Astrocyte (in vitro differentiated cells and primary cell): ENCODE measurements around the gene CRYZ. TPM values are rescaled to one million over a fixed set of nuclear protein-coding genes. Genes with fewer than 3 reads are reported as not detected.
"Not testable (repeated sequence)": the region's sequence is repeated elsewhere in the genome, so short reads cannot be mapped to it uniquely, and the experiment has no call there.

Source experiments
- DNase-seq: peaks from one replicate; pipeline ENCODE4 v3.0.0-alpha.2; 2010; ENCODE audit warnings: low read depth
- FAIRE-seq: peaks from 2 replicates; lab custom pipeline; 2011; peaks lifted over from hg19 to GRCh38; lab: Jason Lieb, UNC
- H2AFZ ChIP-seq: 2 replicates; pipeline ENCODE4 v1.6.0; 2012; ENCODE audit warnings: low read depth, low read length, inconsistent platforms
- H3K27ac ChIP-seq: 2 replicates; pipeline ENCODE4 v1.5.1; 2011; ENCODE audit warnings: low read depth, low read length, inconsistent platforms
- H3K27me3 ChIP-seq: 2 replicates; pipeline ENCODE4 v1.6.0; 2011; ENCODE audit warnings: low read length, inconsistent platforms; ENCODE audit not compliant: insufficient read depth
- H3K36me3 ChIP-seq: 2 replicates; pipeline ENCODE4 v1.5.1; 2011; ENCODE audit warnings: low read length, inconsistent platforms; ENCODE audit not compliant: insufficient read depth
- H3K4me1 ChIP-seq: 2 replicates; pipeline ENCODE4 v1.5.1; 2011; ENCODE audit warnings: low read length, inconsistent platforms; ENCODE audit not compliant: insufficient read depth
- H3K4me2 ChIP-seq: 2 replicates; pipeline ENCODE4 v1.6.0; 2012; ENCODE audit warnings: low read length, inconsistent platforms
- H3K4me3 ChIP-seq: 2 replicates; pipeline ENCODE4 v1.5.1; 2011; ENCODE audit warnings: low read depth, mild to moderate bottlenecking, low read length, inconsistent platforms; ENCODE audit not compliant: insufficient read depth
- H3K79me2 ChIP-seq: 2 replicates; pipeline ENCODE4 v1.6.0; 2012; ENCODE audit warnings: mild to moderate bottlenecking, low read length, inconsistent platforms; ENCODE audit not compliant: insufficient read depth
- H3K9ac ChIP-seq: 2 replicates; pipeline ENCODE4 v1.6.0; 2012; ENCODE audit warnings: mild to moderate bottlenecking, low read length, inconsistent platforms
- H3K9me3 ChIP-seq: 2 replicates; pipeline ENCODE4 v1.5.1; 2012; ENCODE audit warnings: low read depth, mild to moderate bottlenecking, low read length, inconsistent platforms; ENCODE audit not compliant: insufficient read depth
- H4K20me1 ChIP-seq: 2 replicates; pipeline ENCODE4 v1.6.0; 2012; ENCODE audit warnings: low read length, inconsistent platforms; ENCODE audit not compliant: insufficient read depth
- H3K27ac Mint-ChIP-seq: one replicate; pipeline ENCODE4 v1.8.0; 2021; ENCODE audit warnings: mild to moderate bottlenecking, mixed read lengths; ENCODE audit not compliant: unreplicated experiment
- H3K27me3 Mint-ChIP-seq: one replicate; pipeline ENCODE4 v1.8.0; 2021; ENCODE audit warnings: low read depth, mixed read lengths; ENCODE audit not compliant: unreplicated experiment
- H3K36me3 Mint-ChIP-seq: one replicate; pipeline ENCODE4 v1.8.0; 2021; ENCODE audit warnings: low read depth, mixed read lengths; ENCODE audit not compliant: unreplicated experiment
- H3K4me1 Mint-ChIP-seq: one replicate; pipeline ENCODE4 v1.8.0; 2021; ENCODE audit warnings: low read depth, mixed read lengths; ENCODE audit not compliant: unreplicated experiment
- H3K4me3 Mint-ChIP-seq: one replicate; pipeline ENCODE4 v1.8.0; 2021; ENCODE audit warnings: mild to moderate bottlenecking, moderate library complexity, mixed read lengths; ENCODE audit not compliant: unreplicated experiment
- H3K9me3 Mint-ChIP-seq: one replicate; pipeline ENCODE4 v1.8.0; 2021; ENCODE audit warnings: mild to moderate bottlenecking, mixed read lengths; ENCODE audit not compliant: unreplicated experiment
- EZH2 ChIP-seq: IDR thresholded peaks from 2 replicates; pipeline ENCODE4 v1.6.1; 2012; ENCODE audit warnings: mild to moderate bottlenecking, low read length, inconsistent platforms; ENCODE audit not compliant: insufficient read depth
- total RNA-seq: library from RNA; stranded (reverse); gene quantifications from 2 replicates; pipeline ENCODE4 v1.2.1, GENCODE V29; 2021
- TF ChIP-seq, protein P1 (sequence below): IDR thresholded peaks from 2 replicates; pipeline ENCODE4 v1.5.1; 2011; ENCODE audit warnings: low read depth, mild to moderate bottlenecking, inconsistent platforms, low read length, moderate library complexity; ENCODE audit not compliant: insufficient read depth

The CRYZ gene
- total RNA-seq, 1 donor from 2014 or later, result 31.0 TPM

- peaks cover 18% of the 10 kb centered on the region for H3K27me3 Mint-ChIP-seq
- H2AFZ ChIP-seq, result peak within 1 kb of the TSS; percentile 86
- DNase-seq, result peak; percentile 16
These were observed 59.3 kb downstream of the CRYZ start, which contains the start of gene ERICH3 for GRCh38 chr1:74673351-74674111. Gene ERICH3, minus strand, starts transcription at chr1:74673792. Its CDS starts 273 bp downstream, at chr1:74673519.

DNA sequence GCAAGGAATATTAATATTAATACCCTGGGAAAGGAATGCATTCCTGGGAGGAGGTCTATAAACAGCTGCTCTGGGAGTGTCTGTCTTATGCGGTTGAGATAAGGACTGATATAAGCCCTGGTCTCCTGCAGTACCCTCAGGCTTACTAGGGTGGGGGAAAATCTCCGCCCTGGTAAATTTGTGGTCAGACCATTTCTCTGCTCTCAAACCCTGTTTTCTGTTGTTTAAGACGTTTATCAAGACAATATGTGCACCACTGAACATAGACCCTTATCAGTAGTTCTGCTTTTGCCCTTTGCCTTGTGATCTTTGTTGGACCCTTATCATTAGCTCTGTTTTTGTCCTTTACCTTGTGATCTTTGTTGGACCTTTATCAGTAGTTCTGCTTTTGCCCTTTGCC lies 62.0 kb downstream of the CRYZ start:
- H3K27me3 Mint-ChIP-seq, result peaks cover 18% of the 10 kb centered on the region
- not testable (repeated sequence) for FAIRE-seq, H3K27ac ChIP-seq

More at GRCh38 chr1:74673351-74674111, 59.3 kb downstream of the CRYZ start, which contains the start of gene ERICH3:
- Histone ChIP-seq H3K9me3 (no peaks in the 10 kb centered on the region), H3K4me3 (peak within 1 kb of the TSS; percentile 54), H3K4me1 (peaks cover 4% of the 10 kb centered on the region), H3K27me3 (peaks cover 2% of the 10 kb centered on the region), H3K4me2 (peak within 1 kb of the TSS; percentile 89), H3K79me2 (no peaks in the 10 kb centered on the region), H3K27ac (no peak within 1 kb of the TSS), H4K20me1 (no peaks in the 10 kb centered on the region), H3K9ac (peak within 1 kb of the TSS; percentile 50), H3K36me3 (no peaks in the 10 kb centered on the region)
- peak within 1 kb of the TSS; percentile 16 for H3K4me3 Mint-ChIP-seq
- H3K4me1 Mint-ChIP-seq, result peaks cover 5% of the 10 kb centered on the region
- no peak for TF ChIP-seq EZH2
- TF ChIP-seq, protein P1, sequence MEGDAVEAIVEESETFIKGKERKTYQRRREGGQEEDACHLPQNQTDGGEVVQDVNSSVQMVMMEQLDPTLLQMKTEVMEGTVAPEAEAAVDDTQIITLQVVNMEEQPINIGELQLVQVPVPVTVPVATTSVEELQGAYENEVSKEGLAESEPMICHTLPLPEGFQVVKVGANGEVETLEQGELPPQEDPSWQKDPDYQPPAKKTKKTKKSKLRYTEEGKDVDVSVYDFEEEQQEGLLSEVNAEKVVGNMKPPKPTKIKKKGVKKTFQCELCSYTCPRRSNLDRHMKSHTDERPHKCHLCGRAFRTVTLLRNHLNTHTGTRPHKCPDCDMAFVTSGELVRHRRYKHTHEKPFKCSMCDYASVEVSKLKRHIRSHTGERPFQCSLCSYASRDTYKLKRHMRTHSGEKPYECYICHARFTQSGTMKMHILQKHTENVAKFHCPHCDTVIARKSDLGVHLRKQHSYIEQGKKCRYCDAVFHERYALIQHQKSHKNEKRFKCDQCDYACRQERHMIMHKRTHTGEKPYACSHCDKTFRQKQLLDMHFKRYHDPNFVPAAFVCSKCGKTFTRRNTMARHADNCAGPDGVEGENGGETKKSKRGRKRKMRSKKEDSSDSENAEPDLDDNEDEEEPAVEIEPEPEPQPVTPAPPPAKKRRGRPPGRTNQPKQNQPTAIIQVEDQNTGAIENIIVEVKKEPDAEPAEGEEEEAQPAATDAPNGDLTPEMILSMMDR, result no peak
- FAIRE-seq, result no peak
- no peaks in the 10 kb centered on the region for H3K9me3 Mint-ChIP-seq
- H3K27ac Mint-ChIP-seq, result no peak within 1 kb of the TSS
- no peaks in the 10 kb centered on the region for H3K36me3 Mint-ChIP-seq

More for the DNA sequence above, 62.0 kb downstream of the CRYZ start:
- H3K4me2 ChIP-seq, H3K9me3 ChIP-seq, H3K36me3 ChIP-seq, H3K79me2 ChIP-seq, H3K36me3 Mint-ChIP-seq, H3K27ac Mint-ChIP-seq, H3K9me3 Mint-ChIP-seq, H3K4me3 ChIP-seq, H3K4me3 Mint-ChIP-seq, DNase-seq, H3K27me3 ChIP-seq, H3K4me1 Mint-ChIP-seq, H4K20me1 ChIP-seq, H2AFZ ChIP-seq, H3K9ac ChIP-seq, H3K4me1 ChIP-seq: not testable (repeated sequence)

Other genes with a start within 250 kb of the CRYZ start
- not detected in 2 replicates for gene LRRC53, start 220.4 kb downstream of the CRYZ start, total RNA-seq
- not detected in 2 replicates for gene ERICH3, start 59.3 kb downstream of the CRYZ start, total RNA-seq
- gene TYW3, start 102 bp upstream of the CRYZ start, total RNA-seq, result 17.2 and 19.4 TPM in 2 replicates